Ecto neural progenitor cell (in vitro differentiated cells): ENCODE results near the gene HNRNPA3.
"Not testable (repeated sequence)": the region's sequence is repeated elsewhere in the genome, so short reads cannot be mapped to it uniquely, and the experiment has no call there.

Experiments used
- DNase-seq: peaks from one replicate; pipeline ENCODE4 v3.0.0-alpha.2; 2018; ENCODE audit warnings: low spot score

The HNRNPA3 gene

DNA sequence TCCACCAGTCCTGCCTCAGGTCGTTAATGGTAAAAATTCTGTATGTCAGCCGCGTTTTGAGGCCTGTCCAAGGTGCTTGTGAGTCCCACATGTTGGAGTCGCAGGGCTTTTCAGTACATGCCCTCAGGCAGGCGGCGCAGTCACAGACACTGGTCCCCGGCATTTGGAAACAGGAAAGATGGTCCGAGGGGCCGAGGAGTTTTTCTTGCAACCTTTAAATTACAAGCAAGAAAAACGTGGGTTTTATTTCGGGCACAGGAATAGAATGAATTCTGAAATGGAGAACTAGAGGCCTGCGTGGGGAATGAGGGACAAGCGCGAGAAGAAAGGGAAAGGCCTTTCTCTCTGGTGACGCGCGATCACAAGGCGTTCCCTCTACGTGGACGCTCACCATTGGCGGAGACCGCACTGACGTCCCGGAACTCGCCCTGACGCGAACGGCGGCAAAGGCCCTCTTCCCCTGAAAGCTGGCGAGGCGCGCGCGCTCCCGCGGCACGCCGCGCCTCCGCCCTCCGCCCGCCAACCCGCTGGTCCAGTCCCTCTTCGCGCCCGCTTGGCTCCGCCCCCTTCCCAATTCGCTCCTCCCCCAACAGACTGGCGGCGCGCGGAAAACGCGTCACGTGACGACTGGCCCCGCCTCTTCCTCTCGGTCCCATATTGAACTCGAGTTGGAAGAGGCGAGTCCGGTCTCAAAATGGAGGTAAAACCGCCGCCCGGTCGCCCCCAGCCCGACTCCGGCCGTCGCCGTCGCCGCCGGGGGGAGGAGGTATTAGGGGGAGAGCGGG lies at the start of gene HNRNPA3:
TSS of gene HNRNPA3 (plus strand) at position 689 of the 785 bp plus-strand sequence. CDS start at position 695, 6 bp downstream.
- DNase-seq, result peak; percentile 100

DNA sequence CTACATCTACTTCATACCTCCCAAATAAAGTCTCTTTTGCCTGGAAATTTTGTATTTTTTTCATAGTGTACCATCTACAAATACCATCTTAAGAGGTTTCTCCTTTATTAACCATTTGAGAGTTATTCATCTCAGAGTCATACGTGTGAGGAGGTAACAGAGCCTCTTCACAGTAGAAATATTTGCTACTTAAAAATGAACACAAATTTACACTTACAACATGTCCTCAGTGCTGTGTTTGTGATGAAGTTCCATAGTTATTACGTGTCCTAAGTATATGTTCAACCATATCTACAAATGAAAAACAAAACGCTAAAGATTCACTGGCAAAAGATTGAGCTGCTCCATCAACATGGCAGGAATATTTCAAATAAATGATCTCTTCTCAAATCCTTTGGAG lies 48.5 kb upstream of the HNRNPA3 start:
- no peak for DNase-seq

DNA sequence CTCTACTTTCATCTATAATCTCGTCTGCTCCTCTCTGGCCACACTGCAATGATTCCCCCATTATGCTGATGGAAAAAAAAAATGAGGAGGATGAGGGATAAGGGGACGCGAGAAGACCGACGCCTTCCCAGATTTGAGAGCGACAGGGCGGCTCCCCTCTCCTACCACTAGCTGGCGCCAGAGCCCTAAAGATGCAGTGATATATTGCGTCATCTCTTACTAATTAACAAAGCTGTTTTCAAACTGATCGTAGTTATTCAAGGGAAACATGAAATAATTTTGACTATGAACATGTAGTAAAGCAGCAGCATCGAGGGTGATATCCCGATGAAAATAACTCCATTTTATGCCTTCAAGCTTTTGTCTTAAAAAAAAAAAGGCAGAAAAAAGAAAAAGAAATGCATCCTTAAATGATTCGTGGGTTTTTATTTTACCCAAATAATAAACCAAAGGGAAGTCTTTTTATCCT lies 48.0 kb upstream of the HNRNPA3 start:
- DNase-seq, result peak; percentile 81

DNA sequence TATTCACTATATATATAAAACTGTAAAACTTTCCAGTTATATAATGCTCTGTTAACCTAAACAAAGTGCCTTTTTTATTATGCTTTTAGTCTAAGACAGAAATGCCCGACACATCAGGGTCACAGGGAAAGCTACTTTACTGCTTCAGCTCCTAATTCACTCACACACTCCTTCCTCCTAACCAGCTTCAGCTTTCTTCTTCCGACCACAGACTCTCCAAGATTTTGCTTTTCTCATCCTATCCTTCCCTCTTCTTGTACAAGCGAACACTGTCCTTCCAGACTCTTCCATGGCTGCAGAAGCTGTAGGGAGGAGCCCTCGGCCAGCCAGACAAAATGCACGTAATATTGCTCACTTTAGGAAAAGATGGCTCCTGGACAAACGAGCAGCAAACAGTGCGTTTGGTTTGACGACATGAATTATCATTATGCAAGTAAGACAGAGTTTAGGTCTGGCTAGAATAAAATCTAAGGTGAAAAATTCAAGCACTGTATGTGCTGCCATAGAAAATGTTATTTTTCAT lies 47.5 kb upstream of the HNRNPA3 start:
- no peak for DNase-seq

DNA sequence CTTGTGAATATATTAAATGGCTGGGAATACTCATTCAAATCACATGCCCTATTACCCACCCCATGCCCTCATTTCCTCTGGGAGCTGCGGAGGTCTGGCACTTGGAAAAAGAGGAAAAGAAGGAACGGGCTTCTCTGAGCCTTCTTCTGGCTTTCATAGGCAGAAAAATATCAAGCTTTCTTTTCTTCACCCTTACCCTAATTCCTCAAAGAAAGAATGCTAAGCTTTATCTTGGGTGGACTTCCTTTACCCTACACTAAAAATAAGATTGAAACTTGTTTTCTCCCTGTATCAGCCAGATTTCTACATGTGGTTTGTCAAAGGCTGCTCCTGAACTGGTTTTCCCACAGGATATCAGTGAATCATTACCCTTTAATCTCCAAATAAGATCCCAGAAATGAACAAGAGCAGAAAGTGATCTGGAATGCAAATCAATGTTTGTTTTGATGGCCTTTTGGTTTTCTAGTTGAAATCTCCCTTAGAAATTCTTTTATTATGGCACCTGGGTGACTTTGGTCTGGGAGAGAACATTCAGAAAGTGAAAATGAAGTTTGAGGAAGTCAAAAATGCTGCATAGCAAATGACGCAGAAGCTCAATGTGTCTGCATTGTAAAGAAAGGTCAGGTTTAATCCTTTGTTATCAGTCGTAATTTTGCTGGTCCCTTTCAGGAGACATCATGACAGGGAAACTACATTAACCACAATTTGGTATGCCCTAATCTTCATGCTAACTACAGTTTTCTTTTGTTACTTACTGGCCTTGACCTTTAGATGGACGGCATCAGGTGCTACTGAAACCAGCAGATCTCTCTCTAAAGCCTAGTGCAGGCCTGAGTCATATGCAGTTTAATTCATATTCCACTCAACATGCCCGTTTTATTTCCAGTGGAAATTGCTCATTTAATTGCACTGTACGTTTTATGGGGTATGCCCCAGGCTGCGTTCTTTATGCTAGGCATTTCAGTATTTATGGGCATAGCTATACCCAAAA lies 46.6 kb upstream of the HNRNPA3 start:
- DNase-seq, result no peak

DNA sequence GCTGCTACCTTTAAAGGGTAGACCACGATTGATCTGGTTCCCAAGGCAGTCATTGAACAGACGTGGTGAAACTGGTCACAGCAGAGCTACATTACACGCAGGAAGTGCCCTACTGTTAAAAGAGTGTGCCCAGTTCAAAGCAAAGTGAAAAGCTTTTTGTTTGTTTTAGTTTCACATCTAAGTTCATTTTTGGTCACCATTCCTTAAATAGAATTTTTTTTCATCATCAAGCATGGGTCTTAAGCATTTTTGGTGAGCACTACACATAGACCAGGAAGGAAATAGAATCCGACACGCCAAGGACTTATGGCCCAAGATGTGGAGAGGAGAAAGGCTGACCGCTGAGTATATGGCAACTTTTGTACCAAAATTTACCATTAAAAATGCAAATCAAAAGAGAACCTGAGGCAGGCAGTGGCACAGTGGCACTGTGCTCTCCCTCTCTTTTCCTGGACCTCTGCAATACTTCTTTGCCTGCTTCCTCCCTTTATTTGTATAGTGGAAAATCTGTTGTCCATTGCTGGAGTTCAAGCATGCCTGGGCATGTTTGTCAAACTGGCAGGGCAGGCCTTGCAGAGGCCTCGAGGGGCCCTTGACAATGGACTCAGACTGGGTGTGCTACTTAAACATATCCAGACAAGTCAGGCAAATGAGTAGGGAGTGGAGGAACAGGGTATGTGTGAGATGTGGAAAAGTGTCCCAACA lies 42.6 kb upstream of the HNRNPA3 start:
- DNase-seq, result no peak

DNA sequence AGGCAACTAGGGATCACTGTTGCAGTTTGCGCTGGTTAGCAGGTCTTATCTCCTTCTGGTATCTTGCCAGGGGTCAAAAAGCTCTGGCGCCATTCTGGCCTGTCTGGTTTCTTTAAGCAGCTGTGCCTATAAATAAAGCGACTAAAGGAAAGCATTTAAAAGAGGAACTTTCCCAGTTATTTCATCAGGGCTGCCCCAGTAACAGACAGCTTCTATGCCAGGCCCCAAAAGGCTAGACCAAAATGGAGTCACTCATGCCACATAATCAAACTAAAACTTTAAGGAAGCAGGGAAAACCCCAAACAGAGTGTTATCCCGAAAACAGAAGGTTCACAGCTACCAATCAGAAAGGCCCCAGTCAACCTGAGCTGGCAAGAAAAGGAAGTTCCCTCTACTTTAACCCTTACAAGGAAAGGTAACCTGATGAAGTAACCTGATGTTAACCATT lies 41.2 kb upstream of the HNRNPA3 start:
- no peak for DNase-seq

DNA sequence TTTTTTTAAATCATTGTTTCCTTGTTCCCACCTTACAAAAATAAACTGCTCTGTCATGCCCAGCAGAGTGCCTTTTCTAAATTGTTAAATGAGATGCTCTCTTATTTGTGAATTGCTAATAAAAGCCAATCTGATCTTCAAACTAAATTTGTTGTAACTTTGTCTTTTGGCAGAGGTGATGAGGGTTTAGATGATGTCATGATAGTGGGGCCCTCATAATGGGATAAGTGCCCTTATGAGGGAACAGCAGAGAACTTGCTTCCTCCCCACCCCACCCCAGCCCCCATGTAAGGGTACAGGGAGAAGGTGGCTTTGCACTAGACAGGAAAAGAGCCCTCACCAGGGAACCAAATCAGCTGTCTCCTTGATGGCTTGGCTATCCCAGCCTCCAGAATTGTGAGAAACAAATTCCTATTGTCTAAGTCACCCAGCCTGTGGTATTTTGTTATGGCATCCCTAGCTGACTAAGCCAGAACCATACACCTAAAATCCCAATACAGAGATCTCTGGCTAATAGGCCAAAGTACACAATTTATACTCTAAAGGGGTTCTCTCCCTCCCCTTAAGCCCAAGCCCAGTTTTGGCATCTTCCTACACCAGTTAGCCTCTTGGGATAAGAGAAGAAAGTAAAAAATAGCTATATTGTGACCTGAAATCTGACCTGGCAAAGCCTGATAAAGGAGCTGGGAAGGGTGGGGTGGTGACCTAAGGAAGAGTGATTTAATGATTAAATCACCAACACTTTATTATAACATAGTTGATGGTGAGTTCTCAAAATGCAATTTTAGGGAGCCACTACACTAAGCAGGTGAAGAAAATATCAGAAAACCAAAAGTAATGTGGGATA lies 40.3 kb upstream of the HNRNPA3 start:
- no peak for DNase-seq

DNA sequence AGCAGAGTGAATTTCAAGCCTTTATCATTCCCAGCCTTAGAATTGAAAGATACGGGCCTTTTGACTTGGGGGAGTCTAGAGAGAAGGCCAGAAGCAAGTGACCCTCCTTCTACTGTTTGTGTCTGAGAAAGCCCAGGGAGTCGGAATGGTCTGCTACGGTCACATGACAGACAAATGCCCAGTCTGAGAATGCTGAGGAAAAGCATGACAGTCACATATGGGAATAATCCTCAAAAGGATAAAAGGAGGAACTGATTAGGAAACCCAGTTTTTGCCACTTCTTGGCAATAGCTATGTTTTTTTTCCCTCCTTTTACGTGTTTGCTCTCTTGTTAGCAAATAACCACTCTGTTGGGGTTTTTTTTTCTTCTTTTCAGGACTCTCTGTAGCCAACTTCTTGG lies 38.1 kb upstream of the HNRNPA3 start:
- no peak for DNase-seq

DNA sequence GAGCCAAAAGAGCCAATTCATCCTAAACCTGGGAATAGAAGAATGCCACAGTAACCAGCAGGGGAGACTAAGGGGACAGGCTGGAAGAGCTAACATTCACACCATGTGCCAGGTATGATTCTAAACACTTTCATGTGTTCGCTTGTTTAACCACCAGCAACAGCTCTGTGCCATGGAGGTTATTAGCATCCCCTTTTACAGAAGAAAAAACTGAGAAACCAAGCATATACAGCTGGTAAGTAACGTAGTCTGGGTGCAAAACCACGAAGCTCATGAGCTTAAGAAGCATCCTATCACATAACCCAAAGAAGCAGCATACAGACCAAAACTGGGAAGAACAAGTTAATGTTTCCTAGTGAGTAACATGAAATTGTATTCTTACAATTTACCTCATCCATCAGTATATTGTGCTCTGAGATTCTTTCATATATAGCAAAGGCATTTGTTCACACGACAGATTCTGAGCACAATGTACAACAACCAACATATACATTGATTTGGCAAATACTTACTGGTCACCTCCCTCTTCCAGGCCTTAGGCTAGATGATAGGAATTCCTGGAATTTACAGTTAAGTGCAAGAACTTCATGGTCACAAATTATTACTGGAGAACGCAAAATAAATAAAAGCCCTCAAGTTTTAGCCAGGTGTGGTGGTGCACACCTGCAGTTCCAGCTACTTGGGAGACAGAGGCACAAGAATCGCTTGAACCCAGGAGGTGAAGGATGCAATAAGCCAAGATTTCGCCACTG lies 36.5 kb upstream of the HNRNPA3 start:
- DNase-seq, result no peak

DNA sequence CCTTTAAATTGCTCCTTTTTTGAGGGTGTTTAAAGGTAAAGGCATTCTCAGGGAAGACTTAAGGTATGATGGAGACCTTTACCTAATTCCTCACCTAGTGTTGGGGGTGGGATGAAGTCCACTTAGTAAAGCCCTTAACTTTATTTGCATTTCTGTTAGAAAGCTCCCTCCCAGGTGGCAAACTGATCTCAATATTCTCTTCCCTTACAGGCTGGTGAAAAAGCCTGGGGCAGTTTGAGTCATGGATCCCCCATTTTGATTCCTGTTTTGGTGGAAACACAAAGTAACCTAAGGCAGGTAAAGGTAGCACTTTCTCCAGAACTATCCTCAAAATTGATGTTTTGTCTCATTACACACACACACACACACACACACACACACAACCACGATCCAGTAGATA lies 33.8 kb upstream of the HNRNPA3 start:
- DNase-seq, result no peak

DNA sequence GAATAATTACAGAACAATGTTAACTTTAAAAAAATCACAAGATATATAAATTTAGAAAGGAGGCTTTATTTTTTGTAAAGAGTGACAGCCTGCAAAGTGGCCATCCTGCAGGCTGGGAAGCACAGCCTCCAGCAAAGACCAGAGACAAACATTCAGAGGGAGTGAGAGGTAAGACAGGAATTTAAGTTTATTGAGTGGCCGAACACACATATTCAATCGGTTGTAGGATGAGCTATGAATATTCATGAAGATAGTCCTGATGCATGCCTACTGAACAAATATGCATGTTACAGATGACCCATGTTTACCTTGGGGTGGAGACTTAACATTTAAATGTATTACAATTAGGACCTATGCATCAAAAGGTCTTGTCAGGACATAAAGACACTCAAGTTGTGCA lies 33.4 kb upstream of the HNRNPA3 start:
- no peak for DNase-seq

DNA sequence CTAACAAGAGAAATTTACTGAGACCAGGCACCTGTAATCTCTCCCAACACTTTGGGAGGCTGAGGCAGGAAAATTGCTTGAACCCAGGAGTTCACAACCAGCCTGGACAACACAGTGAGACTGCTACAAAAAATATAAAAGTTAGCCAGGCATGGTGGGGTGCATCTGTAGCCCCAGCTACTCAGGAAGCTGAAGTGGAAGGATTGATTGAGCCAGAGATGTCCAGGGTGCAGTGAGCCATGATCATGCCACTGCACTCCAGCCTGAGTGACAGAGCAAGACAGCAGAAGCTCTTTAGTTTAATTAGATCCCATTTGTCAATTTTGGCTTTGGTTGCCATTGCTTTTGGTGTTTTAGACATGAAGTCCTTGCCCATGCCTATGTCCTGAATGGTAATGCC lies 32.9 kb upstream of the HNRNPA3 start:
- not testable (repeated sequence) for DNase-seq

DNA sequence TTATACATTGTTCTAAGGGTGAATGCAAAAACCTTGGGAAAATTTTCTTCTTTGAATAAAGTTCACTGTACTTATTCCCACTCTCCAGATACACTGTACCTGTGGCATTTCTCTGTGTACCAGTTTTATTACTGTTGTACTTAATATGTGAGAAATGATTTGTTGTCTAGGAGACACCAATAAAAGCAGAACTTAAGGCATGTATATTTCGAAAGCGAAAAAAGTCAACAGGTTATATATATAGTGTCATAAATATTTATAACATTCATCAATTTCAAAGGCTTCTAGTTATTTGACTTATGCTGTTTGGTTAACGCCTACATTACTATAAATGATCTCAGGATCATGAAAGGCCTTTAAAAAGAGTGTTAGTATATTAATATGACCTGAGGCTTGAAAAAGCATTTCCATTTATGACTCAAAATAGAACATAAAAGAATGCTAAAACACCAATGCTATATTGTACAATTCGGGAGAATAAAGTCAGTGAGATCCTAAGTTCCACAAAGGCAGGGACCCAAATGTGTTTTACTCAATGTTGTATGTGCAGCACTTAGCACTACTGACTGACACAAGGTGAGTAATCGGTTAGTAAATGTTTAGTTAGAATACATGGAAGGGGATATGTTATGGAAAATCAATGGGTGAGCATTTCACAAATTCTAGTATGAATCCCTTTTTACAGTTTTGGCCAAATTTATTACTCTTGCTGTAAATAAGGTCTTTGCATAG lies 32.2 kb upstream of the HNRNPA3 start:
- no peak for DNase-seq

DNA sequence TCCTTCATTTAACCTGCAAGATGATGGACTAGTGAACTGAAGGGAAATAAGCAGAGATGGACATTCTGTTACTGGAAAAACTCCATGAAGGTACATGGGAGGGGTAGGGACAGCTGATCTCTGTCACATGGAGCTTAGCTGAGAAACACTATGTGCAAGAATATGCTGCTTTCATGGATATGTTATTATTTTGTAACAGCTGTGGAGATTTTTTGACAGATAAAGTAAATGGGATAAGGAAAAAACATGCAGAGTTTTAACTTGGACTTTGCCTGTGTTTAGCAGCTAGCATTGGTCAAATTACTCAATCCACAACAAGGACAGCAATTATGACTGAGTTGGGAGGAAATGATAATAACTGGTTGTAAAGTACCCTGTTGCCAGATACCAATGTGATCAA lies 28.7 kb upstream of the HNRNPA3 start:
- no peak for DNase-seq

DNA sequence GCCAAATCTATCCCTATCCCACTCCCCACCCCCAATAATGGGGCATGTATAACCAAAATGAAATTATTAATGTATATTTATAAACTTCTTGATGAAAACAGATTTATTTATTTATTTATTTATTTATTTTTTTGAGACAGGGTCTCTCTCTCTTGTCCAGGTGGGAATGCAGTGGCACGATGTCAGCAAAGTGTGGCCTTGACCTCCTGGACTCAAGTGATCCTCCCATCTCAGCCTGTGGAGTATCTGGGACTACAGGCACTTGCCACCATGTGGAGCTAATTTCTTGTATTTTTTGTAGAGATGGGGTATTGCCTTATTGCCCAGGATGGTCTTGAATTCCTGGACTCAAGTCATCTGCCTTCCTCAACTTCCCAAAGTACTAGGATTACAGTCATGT lies 28.0 kb upstream of the HNRNPA3 start:
- no peak for DNase-seq

DNA sequence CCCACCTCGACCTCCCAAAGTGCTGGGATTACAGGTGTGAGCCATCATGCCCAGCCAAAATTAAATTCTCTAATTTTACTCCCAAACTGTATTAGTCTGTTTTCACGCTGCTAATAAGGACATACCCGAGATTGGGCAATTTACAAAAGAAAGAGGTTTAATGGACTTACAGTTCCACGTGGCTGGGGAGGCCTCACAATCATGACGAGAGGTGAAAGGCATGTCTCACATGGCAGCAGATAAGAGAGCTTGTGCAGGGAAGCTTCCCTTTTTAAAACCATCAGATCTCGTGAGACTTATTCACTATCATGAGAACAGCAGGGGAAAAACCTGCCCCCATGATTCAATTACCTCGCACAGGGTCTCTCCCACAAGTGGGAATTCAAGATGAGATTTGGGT lies 26.6 kb upstream of the HNRNPA3 start:
- DNase-seq, result not testable (repeated sequence)

DNA sequence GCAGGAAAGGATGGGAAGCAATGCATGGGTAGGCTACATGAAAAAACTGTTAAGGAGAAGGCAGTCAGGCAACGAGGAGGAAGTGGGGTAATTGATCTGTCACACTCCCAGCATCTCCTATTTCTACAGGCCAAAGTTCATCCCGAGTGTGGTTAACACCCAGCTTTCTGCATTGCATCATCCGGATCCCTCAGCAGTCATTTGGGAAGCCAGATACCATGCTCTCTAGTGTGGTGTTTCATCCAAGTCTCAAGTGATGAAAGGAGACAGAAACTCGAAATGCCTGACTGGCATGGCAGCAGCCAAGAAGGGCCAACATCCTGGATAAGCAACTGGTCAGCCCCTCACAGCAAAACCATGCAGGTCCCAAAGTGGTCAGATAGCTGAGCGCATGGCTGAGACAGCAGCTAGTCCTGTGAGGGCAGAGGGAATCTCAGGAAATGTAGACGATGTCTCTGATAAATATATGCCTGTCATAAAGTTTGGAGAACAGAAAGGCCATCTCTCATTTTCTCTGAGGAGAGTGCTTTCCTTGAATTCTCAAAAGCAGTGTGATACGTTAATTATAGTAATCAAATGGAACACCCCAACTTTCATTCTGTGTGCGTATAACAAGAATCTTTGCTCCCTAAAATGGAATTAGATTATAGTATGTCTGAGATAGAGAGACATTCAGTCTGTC lies 24.8 kb upstream of the HNRNPA3 start:
- DNase-seq, result no peak
